NCI-H1048 (cell line): ENCODE data around the gene CETN1.

Experiments
- DNase-seq: peaks from one replicate; lab custom pipeline; 2025; lab: John Stamatoyannopoulos, UW

The CETN1 gene

DNA sequence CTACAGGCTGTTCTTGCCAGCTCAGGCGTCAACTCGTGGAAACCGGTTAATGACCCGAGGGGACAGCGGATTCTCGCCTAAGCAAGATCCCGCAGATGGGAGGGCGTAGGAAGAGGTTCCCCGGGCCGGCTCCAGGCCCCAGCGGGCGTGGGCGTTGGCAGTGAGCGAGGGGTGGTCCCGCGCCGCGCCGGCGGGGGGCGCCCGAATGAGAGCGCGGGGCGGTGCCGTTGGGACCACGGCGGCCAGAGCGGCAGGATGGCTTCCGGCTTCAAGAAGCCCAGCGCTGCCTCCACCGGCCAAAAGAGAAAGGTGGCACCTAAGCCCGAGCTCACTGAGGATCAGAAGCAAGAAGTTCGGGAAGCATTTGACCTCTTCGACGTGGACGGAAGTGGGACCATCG, at the start of gene CETN1:
Gene CETN1 (plus strand): TSS at position 227 of the 400 bp plus-strand sequence. CDS start 29 bp downstream, at position 256.
- DNase-seq = no peak

DNA sequence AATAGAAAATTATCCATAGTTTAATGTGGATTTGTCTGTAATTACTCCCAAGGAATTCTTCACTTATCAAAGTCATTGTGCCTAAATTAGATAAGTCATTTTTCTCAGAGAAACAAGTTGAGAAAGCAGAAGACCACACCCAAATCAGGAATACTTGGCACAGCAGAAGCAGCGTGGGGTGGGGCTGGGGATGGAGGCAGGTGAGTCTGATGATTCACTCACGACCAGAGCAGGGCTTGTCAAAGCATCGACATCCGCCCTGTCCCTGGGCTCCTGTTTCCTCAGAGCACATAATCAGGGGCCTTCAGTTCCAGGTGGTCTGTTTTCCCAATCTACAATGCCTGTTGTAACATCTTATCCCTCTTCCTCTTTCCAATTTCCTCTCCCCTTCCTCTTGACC, 48.2 kb upstream of the CETN1 start:
- no peak for DNase-seq

DNA sequence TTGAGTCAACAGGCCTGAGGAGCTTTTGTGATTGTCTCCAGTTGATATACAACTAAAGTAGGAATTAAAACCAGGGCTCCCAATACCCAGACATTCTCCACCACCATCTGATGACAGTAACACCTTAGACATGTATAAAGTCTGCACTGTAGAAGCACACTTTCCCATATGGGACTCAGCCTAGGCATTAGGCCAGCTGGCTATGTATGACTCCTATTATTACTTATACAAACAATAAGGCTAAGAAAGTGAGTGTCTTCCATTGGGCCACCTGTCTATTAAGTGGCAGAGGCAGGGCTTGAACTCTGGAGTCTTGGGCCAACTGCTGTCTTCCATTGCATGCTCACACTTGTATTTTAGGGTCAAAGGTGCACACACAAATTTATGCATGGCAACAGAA, 47.5 kb upstream of the CETN1 start:
- DNase-seq = no peak

DNA sequence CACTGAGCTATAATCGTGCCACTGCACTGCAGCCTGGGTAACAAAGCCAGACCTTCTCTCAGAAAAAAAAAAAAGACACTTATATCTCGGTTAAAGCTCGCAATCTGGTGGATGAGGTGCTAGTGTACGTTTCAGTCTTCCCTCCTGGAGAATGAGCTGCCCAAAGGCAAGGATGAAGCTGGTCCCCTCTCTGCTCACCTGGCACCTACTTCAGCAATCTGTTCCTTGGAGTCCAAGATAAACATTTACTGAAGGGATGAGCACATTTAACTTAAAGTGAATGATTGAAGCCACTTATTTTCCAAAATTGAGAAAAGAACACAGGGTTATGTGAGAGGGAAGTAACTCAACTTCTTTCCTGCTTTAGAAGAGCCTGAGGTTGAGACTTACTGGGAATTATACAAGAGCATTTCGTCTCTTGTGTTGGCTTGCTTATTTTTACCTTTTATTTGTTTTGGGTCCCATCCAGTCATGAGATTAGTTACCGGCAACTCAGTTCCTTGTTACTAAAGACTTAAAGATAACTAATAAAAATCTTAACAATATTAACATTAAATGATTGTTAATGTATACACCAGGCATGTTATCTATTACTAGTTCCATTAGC, 46.1 kb upstream of the CETN1 start:
- DNase-seq = no peak

DNA sequence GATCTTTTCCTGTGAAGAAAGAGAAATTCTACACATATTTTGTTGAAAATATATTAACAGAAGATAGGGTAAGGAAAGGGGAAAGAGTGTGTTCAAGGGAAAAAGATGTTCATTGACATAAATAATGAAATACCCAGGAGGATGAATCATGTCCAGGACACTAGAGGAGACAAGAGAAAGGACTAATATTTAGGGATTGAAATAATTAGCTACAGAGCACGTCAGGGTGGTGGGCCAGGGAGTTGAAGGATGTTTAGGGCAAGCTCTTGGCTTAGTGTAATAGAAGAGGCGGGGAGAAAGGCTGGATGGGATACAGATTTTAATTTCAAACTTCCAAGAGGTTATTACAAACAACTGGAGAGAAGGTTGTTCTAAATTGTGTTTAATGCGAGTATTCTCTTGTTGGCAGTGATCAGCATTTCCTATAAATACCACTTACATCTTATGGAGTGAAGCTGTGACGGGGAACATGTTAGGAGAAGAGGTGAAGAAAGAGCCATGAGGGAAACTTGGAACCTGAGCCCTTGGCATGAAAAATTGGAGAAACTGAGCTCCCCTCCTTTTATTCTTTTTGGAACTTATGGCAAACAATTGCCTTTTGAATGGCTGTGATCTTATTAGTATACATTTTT, 36.6 kb upstream of the CETN1 start:
- DNase-seq = no peak

DNA sequence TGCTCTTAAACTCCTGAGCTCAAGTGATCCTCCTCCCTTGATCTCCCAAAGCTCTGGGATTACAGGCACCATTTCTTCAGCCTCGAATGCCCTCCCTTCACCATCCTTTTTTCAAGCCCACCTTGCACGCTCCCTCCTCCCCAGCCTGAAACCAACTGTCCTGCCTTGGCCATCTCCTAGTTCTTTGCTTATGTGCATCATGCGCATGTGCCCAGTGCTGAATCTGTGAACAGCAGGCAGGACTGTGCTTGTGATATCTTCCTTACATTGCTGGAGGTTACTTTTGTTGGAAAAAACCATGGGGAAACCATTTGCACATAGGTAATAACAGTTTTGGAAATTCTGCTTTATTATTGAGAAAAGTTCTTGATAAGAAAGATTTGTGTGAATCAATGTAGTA, 30.2 kb upstream of the CETN1 start:
- no peak for DNase-seq

DNA sequence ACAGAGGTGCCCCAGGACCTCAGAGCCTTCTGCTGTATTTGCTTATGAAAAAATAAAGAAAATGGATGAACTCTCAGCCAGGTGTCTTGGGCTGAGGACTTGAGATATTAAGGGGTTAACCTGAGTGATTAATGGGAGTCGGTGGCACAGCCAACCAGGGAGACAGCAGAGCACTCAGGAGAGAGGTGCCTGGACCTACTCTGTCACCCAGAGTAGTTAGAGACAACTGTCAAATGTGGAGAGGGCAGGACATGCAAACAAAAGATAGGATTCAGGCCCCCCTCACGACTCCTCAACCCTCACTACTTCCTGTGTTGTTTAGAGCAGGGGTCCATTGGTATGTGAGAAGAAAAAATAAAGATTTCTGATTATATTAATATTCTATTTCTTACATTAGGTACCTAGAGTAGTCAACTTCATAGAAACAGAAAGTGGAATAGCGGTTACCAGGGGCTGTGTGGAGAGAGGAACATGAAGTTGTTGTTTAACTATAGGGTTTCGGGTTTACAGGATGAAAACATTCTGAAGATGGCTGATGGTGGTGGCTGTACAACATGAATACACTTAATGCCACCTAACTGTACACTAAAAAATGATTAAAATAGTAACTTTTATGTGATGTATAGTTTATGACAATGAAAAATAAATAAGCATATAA, 28.6 kb upstream of the CETN1 start:
- DNase-seq = no peak

DNA sequence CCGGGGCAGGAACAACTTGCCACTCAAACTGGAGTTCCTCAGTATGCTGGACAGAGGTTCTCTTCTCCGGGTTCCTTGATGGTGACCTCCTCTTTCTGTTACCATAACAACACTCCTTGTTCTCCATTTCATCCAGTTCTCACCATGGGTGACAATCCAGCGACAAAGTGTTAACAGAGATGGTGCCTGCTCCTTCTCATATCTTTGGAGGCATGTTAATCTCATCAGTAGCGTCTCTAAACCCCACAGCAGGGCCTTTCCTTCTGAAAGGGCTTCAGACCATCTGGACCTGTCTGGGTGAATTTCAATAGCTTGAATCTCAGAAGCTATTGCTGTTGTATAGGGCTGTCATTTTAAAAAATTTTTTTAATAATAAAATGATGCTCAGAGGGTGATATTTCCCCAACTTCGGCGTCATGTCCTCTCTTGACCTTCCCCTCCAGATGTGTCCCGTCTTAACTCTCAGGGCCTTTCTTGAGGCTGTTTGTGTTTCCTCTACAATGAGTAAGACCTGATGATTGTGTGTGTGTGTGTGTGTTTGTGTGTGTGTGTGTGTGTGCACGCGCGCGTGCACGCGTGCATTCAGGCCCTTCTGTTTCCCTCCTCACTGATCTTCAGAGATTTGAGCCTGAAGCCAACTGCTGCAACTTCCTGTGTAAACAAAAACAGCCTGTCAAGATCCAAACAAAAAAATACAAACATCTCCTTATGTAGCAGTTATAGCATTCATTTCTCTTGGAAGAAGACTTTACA, 24.3 kb upstream of the CETN1 start:
- DNase-seq = no peak

DNA sequence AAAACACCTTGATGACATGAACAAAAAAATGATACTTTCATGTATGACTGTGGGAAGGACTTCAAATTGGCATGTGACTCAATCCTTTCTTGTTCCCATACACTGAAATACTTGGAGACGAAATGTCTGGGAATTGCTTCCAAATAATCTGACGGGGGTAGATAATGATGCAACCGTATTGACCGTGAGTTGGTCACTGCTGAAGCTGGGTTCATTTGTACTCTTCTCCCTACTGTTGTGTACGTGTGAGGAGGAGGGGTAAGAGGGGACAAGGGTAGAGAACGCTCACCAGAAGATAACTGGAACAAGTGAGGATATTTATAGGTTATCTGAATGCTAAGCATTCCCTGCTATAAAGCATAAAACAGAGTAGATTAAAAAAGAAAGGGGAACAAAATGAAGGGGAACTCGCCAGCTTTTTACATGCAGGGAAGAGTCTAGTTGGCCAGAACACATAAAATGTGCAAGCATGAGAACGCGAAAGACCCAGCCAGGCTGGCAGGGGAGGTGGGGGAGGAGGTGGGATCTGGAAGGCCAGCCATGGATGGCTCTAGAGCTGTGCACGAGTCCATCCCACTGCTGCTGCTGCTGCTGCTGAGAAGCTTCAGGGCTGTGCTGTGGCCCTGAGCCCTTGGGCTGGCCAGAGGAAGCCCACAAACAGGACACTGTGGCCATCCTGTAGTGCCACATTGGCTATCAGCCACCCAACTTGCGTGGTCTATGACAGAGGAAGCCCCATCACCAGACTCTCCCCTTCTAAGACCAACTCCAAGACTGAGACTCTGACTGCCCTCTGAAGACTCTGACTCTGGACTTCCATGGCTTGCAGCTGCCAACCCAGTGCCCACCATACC, 15.2 kb upstream of the CETN1 start:
- no peak for DNase-seq

DNA sequence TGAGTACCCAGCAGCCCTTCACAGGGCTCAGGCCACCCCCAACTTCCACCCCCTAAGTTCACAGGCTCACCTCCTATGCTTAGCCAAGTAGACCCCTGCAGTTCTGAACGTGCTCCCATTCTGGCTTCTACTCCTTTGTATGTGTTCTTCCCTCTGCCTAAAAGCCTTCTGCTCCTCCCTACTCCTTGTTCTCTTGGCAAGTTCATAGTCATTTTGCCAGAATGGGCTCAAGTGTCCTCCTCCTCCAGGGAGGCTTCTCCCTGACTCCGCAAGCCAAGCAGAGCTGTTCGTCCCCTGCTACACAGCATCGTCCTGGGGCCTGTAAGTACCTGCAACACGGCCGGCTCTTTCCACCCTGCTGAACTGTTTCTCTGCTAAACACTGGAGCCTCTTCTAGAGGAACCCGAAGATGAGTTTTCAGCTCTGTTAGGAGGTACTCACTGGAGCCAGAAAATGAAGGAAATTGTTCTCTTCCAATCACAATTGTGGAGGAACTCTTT, 14.6 kb upstream of the CETN1 start:
- no peak for DNase-seq

DNA sequence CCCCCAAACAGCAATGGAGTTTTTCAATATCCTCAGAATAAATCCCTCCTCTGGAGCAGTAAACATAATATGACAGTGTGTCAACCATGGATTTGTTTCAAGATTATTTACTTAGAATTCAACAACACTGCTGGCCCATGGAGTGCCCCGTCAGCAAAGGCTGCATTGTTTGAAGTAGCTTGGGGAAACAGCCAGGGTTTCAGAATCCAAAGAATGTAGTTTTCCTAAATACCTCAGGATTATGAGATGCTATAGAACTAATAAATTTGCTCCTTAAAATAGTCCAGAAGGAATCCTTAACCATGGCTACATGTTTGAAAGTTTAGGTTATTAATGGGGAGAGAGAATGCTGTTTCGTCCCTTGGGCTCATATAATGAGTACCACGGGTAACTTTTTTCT, 13.1 kb upstream of the CETN1 start:
- DNase-seq = no peak

DNA sequence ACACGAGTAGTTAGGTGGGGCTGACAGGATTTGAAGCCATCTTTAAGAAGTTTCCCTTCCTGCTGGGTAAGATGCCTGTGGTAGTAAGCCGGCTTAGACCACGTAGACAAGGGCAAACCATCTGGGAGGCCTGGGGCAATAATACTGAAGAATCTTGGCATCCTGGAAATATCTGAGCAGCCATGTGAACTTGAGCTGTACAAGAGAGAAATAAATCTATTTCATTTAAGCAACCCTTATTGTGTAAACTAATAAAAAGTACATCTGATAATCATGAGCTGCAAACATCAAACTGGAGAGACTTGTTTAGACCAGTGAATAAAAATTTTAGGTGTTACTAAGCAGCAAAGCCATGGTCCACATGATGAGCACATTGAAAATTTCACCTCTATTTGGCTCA, 11.4 kb upstream of the CETN1 start:
- no peak for DNase-seq

DNA sequence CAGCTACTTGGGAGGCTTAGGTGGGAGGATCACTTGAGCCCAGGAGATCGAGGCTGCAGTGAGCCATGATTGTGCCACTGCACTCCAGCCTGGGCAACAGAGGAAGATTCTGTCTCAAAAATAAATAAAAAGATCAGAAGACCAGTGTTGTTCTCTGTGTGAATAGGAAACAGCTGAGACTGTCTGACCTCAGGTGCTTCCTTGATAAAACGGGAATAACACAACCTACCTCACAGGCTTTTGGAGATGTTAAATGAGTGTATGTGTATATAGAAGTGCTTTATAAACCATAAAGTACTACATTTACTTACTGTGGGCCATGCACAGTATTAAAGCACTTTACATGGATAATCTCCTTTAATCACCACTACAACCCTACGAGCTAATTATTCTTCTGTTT, 9.9 kb upstream of the CETN1 start:
- DNase-seq = no peak

DNA sequence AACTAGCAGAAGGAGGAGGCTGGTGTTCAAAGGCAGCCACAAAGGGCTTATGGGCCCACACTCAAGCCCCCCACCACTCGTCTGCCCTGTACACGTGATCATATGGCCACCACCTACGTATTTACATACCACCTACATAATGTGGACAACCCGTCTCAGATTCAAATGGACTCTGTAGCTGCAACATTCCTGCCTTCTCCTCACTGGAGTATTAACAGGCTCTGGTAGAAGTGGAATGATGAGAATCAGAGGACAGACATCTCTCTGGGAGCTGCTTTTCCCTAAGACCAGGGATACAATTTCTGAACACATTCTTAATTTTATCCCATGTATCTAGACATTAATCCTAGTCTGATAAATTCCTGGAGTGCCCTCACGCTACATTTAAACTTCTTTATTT, 9.5 kb upstream of the CETN1 start:
- DNase-seq = no peak

DNA sequence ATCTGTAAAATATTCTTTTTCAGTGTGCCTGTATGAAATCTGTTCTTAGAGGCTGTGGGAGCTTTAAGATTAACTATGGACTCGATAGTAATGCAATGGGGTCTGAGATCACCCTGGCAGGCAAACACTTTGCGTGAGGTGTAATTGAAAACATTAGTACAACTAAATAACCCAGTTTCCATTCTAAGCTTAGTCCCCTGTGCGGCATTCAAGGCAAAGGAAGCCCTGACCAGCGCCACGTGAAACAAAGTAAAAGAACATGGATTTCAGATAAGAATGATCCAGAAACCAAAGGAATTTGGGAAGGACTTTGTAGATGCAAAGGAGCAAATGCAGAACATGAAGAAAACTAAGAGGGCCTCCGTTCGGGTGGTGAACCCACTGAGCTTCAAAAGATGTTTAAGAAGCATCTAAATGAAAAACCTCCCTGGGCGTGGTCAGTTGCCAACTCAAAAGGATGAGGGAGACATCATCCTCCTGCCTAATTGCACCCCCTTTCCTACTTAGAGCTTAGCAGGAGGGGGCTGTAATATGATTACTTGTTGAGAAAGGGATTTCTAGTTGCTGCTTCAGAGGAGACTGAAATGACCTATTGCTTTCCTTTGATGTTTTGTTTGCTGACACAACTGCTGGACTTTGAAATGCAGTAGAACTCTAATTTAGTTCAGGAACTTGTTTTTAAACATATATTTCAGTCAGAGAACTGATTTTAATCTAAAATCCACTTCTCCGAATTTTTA, 7.9 kb upstream of the CETN1 start:
- DNase-seq = no peak

DNA sequence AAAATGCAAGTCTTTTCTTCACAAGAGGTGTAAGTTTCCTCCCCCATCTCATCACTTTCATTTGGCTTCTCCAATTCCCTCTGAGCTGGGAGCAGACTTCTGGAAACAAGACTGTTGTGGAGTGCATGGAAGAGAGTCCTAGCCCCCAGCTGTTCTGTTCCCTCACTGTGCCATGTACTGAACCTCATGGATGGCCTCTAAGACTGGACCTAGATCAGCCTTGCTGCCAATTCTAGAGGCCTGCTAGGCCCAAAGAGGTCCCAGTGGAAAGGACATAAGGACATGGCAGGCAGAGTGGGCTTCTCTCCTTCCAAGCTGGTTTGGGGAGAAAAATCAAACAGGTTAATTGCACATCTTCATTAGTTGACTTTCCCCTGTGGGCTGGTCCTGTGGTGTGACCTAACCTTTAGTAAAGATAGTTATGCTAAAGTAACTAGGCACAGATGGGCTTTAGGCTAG, 7.3 kb upstream of the CETN1 start:
- no peak for DNase-seq

DNA sequence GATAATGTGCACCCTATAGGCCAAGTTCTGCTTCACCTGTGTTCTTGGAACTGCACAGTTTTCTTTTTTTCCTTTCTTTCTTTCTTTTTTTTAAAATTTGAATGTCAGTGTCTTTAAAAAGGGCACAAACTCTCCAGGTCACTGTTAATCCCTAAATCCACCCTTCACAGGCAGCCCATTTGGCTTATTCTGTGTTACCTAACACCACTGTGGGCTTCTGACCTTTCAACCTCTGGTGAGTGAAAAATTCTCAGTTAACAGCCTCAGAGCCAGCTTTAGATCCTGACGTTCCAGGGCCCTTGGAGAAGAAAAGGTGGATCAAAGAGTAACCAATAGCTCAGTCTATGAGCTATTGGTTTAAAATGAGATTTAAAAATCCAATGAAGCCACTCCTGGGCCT, 6.8 kb upstream of the CETN1 start:
- no peak for DNase-seq

DNA sequence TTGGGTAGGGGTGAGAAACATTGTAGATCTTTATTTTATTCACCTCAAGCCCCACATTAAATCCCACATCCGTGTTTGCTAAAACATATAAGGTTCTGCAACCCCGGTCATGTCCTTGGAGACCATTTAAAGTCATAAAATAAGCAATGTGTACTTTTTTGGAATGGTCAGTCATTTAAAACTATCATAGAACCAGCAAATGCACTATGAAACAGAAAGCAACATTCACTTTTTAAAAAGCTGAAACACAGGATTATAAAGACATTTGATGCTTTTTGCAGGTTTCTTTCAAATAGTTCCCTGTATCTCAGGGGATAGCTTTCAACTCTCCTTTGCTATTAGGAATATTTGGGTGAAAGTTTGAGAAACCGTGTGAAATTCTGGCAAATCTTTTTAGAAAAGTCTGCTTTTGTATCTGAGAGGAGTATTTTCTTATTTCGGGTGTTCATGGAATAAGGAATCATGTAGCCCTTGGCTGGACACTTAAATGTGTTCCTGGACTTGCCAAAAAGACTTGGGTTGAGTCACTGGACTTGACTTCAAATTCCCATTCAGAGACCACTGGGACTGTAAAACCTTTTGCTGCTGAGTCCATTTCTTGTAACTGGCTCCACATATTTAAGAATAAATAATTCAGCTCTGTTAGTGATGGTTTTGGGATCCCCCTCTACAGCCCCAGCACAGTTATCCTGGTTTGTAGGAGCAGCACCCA, 5.9 kb upstream of the CETN1 start:
- no peak for DNase-seq

DNA sequence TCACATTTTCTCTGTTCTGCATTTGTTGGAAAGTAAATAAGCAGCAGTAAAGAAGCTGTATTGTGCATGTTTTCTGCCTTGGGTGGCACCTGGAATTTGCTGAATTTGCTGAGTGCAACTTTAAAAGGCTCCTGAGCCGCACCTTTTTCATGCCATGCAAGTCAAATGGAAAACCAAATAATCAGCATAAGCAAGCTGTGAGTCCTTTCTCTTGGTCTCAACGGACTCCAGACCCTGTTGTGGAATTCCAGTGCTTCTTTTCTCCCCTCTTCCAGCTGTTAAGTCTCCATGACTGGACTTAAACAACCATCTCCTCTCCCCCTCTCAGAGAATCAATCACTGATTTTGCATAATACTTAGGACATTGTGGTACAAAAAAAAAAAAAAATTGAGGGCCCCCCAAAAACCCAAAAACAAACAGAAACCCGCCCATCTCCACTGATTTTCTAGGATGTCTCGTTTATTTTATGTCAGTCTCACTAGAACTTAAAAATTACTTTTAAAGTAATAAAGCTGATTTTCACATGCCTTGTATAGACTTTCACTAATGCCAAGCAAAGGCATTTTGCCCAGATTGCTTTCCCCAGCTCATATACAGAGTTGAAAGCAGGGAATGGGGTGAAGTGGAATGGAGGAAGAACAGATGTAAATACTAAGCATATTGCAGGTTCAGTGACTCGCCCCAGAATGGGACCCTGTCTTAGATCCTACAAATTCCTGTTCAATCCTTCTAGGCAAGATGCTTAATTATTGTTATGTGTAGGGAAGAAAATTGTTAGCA, 5.1 kb upstream of the CETN1 start:
- DNase-seq = no peak

DNA sequence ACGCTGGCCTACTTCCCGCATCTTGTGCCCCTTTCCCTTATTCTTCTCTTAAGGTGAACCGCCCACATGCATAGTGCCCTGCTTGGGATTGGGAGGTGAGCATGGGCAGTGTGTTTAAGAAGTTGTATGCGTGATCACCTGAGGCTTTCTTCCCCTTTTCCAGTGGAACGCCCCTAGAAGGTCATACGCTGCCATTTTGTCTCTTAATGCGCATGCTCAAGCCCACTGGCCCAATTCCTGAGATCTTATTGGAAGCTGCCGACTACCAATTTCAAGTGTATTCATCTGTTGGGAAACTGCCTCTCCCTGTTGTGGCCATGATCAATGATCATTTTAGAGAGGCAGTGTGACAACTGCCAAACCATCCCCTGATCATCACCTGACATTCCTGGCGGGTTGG, 3.3 kb upstream of the CETN1 start:
- no peak for DNase-seq
